Stimulated activated effector memory CD8-positive, alpha-beta T cell treated with anti-CD3 and anti-CD28 coated beads, Interleukin-12 subunit alpha, Interleukin-12 subunit beta, amount 100 ng/mL, for 72 hours (primary cell): ENCODE data around the gene PCGF6.
A peak's percentile ranks its signal among the peaks of the same experiment; 100 is the strongest.
"Not testable (repeated sequence)": the region's sequence is repeated elsewhere in the genome, so short reads cannot be mapped to it uniquely, and the experiment has no call there.

ENCODE experiments used
- ATAC-seq: fragments of 150-1000 bp; cut with Tn5 transposase; 2 replicates; pipeline ENCODE4 v1.10.0; 2021
- DNase-seq, 2 donors: peaks; one replicate each; pipeline ENCODE4 v3.0.0; 2021 to 2022; ENCODE audit warnings: low spot score in 2 of 2
- H3K27ac Mint-ChIP-seq: one replicate; pipeline ENCODE4 v1.8.0; 2022; ENCODE audit warnings: mild to moderate bottlenecking, mixed read lengths
- H3K36me3 Mint-ChIP-seq: one replicate; pipeline ENCODE4 v1.8.0; 2022; ENCODE audit warnings: mild to moderate bottlenecking, mixed read lengths
- H3K4me1 Mint-ChIP-seq: one replicate; pipeline ENCODE4 v1.8.0; 2022; ENCODE audit warnings: mixed read lengths
- H3K4me3 Mint-ChIP-seq: one replicate; pipeline ENCODE4 v1.8.0; 2022; ENCODE audit warnings: mild to moderate bottlenecking, mixed read lengths
- H3K9me3 Mint-ChIP-seq: one replicate; pipeline ENCODE4 v1.8.0; 2022; ENCODE audit warnings: mixed read lengths

PCGF6 gene

DNA sequence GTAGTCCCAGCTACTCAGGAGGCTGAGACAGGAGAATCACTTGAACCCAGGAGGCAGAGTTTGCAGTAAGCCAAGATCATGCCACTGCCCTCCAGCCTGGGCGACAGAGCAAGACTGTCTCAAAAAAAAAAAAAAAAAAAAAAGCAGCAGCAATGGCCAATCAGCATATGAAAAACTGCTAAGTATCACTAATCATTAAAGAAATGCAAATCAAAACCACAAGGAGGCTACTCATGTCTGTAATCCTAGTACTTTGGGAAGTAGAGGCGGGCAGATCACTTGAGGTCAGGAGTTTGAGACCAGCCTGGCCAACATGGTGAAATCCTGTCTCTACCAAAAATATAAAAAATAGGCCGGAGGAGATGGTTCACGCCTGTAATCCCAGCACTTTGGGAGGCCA lies 3.6 kb upstream of the PCGF6 start:
- H3K27ac Mint-ChIP-seq, DNase-seq, ATAC-seq, H3K4me3 Mint-ChIP-seq, H3K9me3 Mint-ChIP-seq, H3K4me1 Mint-ChIP-seq: not testable (repeated sequence)
- H3K36me3 Mint-ChIP-seq = peaks cover 12% of the 10 kb centered on the region

DNA sequence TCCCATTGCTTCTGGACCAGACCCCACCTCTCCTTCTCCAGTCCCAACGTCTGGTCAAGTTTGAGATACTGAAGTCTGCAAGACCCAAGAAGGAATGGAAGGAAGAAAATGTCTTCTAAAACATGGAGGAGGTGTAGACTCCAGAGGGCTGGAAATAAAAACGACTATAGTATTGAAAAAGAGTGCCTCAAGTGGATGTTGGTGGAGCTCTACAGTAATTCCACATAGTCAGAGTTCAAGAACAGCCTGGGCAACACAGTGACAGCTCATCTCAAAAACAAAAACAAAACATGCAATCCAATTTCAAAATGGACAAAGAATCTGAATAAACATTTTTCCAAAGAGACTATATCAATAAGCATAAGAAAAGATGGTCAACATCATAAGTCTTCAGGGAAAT lies 2.3 kb upstream of the PCGF6 start:
- H3K27ac Mint-ChIP-seq = no peak overlapping the region
- H3K9me3 Mint-ChIP-seq = no peaks in the 10 kb centered on the region
- H3K36me3 Mint-ChIP-seq = peaks cover 15% of the 10 kb centered on the region

DNA sequence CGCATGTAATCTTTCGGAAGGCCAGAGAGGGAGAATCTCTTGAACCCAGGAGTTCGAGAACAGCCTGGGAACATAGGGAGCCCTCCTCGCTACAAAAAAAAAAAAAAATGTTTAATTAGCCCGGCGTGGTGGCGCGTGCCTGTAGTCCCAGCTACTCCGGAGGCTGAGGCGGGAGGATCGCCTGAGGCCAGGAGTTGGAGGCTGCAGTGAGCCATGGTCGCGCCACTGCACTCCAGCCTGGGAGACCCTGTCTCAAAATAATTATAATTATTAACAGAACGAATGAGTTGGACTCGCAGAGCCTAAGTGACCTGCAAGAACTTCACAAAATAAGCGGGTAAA lies 794 bp downstream of the PCGF6 start:
- no peak for ATAC-seq
- no peak for DNase-seq
- H3K27ac Mint-ChIP-seq = peak overlapping the region; percentile 95
- no peaks in the 10 kb centered on the region for H3K4me1 Mint-ChIP-seq
- no peaks in the 10 kb centered on the region for H3K9me3 Mint-ChIP-seq
- peaks cover 47% of the 10 kb centered on the region for H3K36me3 Mint-ChIP-seq
- peak overlapping the region; percentile 87 for H3K4me3 Mint-ChIP-seq

More for the DNA sequence above, 2.3 kb upstream of the PCGF6 start:
- Mint-ChIP-seq H3K4me1 (no peaks in the 10 kb centered on the region), H3K4me3 (no peak overlapping the region)
- ATAC-seq (no peak), DNase-seq (no peak)

DNA sequence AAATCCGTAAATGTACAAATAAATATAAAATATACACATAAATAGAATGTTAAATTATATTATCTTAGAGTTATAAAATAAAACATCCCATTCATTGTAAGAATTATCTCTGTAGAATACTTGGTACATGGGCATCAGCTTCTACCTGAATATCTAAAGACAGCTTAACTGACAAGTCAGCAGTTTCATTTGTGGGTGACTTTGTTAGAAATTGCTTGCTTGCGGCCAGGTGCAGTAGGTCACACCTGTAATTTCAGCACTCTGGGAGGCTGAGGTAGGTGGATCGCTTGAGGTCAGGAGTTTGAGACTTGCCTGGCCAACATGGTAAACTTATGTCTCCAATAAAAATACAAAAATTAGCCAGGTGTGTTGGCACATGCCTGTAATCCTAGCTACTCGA lies 14.6 kb downstream of the PCGF6 start:
- no peak overlapping the region for H3K4me3 Mint-ChIP-seq
- ATAC-seq (no peak), DNase-seq (no peak)
- H3K4me1 Mint-ChIP-seq = no peaks in the 10 kb centered on the region
- peaks cover 77% of the 10 kb centered on the region for H3K36me3 Mint-ChIP-seq
- no peaks in the 10 kb centered on the region for H3K9me3 Mint-ChIP-seq
- H3K27ac Mint-ChIP-seq = no peak overlapping the region

DNA sequence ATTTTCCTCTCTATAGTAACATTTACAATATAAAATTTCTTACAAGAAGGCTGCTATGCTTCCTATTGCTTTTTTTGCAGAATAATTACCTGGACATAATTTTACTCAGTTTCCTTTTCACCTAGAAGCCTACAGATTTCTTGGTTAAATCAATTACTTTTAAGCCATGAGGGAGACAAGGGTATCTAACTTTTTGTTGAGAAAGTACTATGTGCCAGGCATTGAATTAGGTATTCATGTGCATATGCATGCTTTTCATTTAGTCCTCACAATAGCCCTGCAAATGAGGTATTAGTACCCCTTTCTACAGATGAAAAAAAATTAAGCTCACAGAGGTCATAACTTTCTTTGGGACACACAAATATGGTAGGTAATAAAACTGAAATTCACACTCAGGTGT lies 16.4 kb downstream of the PCGF6 start:
- ATAC-seq (no peak), DNase-seq (no peak)
- Mint-ChIP-seq H3K27ac (no peak overlapping the region), H3K4me3 (no peak overlapping the region), H3K9me3 (no peaks in the 10 kb centered on the region), H3K36me3 (peaks cover 83% of the 10 kb centered on the region), H3K4me1 (no peaks in the 10 kb centered on the region)

DNA sequence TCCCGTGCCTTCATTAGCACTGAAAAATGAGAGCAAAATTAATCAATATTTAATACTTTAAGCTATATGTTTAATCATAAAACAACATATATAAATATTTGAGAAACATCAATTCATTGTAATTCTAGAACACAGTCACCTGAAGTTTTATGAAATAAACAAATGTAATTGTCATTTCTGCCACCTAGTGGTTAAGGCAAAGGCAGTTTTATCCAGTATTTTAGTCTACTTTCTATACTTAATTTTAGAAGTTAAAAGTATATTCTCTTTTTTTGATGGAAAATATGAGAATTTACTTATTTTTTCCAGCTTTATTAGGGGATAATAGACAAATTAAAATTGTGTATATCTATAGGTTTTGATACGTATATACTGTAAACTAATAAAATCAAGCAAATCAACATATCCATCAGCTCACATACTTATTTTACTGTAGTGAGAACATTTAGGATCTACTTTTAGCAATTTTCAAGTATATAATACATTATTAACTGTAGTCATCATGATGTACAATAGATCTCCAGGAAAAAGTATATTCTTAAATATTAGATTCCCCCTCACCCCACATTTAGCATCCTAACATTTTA lies 16.9 kb downstream of the PCGF6 start:
- DNase-seq (no peak), ATAC-seq (no peak)
- Mint-ChIP-seq H3K27ac (no peak overlapping the region), H3K36me3 (peaks cover 78% of the 10 kb centered on the region), H3K9me3 (no peaks in the 10 kb centered on the region), H3K4me3 (no peak overlapping the region), H3K4me1 (no peaks in the 10 kb centered on the region)

DNA sequence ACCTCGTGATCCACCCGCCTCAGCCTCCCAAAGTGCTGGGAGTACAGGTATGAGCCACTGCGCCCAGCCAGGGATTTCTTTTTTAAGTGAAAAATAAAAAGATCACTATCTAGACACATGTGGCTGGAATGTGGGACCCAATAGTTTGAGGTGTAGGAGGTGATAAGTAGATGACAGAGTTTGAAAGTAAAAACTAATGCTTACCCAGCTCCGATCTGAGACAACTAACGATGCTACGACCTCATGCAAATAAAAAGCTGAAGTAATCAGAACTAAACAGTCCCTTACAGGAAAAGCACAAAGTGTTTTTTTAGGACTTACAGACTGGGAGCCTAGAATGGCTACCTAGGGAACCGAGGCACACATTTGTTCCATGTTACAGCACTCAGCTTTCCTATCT lies 23.0 kb downstream of the PCGF6 start:
- no peaks in the 10 kb centered on the region for H3K4me1 Mint-ChIP-seq
- peak; percentile 34 for ATAC-seq
- H3K9me3 Mint-ChIP-seq = no peaks in the 10 kb centered on the region
- DNase-seq = no peak
- H3K36me3 Mint-ChIP-seq = peaks cover 82% of the 10 kb centered on the region
- no peak overlapping the region for H3K4me3 Mint-ChIP-seq
- peak overlapping the region; percentile 50 for H3K27ac Mint-ChIP-seq

DNA sequence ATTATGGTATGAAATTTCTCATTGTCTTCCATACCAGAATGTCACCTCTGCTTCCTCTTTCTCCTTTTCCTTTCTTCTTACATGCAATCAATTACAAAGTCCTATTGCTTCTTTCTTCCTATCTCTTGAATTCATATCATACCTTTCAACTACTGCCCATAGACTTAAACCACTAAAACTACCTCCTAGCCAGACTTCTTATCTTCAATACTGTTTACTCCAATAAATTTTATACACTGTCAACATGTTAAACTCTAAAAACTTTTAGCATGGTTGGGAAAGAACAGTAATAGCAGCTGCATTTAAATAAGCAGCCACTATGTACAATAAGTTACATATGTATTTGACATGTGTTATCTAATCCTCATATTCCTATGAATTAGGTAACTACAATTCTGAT lies 34.9 kb downstream of the PCGF6 start:
- Mint-ChIP-seq H3K36me3 (peaks cover 77% of the 10 kb centered on the region), H3K4me3 (no peak overlapping the region), H3K9me3 (no peaks in the 10 kb centered on the region), H3K4me1 (no peaks in the 10 kb centered on the region), H3K27ac (no peak overlapping the region)
- ATAC-seq (no peak), DNase-seq (no peak)

DNA sequence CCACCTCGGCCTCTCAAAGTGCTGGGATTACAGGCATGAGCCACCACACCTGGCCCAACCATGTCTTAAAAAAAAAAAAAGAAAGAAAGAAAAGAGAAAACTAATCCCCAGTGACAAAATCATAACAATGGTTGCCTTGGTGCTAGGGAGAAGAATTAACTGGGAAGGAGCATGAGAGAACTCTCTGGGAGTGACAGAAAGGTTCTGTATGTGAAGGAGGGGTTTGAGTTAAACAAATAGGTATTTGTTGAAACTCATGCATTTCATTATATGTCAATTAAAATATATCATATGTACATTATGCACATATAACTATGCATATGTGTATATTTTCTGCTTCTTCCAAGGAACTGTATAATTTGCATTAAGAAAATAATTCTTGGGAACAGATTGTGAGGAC lies 40.7 kb downstream of the PCGF6 start:
- Mint-ChIP-seq H3K9me3 (no peaks in the 10 kb centered on the region), H3K4me1 (no peaks in the 10 kb centered on the region), H3K27ac (no peak overlapping the region), H3K4me3 (no peak overlapping the region), H3K36me3 (peaks cover 90% of the 10 kb centered on the region)
- DNase-seq (no peak), ATAC-seq (no peak)

DNA sequence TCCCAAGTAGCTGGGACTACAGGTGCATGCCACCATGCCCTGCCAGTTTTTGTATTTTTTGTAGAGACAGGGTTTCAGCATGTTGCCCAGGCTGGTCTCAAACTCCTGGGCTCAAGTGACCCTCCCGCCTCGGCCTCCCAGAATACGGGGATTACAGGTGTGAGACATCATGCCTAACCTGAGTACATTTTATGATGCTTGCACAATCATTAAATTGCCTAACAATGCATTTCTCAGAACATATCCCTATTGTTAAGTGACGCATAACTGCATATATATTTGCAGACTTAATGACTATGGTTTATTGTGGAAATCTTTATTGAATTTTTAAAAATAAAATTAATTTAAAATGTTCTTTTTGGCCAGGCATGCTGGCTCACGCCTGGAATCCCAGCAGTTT lies 43.3 kb downstream of the PCGF6 start:
- Mint-ChIP-seq H3K9me3 (no peaks in the 10 kb centered on the region), H3K4me3 (no peak overlapping the region), H3K4me1 (no peaks in the 10 kb centered on the region), H3K27ac (no peak overlapping the region), H3K36me3 (peaks cover 92% of the 10 kb centered on the region)
- ATAC-seq (no peak), DNase-seq (no peak)

DNA sequence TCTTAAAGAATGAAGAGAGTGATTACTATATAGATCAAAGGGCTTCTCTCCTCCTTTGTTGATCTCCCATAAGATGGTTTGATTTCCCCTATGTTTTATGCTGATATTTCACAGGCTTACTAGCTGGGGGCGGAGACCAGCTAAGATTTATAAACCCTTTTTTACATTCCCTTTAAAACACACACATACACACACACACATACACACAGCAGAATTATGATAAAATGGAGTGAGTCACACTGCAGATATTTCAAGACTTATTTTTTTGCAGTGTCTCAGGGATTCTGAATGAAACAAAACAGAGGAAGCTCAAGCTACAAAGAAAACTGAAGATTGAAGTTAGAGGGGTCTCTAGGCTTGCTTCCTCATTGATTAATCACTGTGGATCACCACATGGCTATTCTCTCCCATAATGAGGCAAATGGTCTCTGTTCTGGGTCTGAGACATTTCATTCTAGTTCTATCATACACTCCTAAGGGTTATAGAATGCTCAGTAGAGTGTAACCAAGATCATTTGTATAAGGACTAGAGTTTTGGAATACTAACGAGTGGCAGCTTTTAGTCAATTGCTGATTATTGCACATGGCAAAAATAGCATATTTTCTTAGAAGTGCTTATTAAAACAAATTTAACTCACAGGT lies 55.4 kb downstream of the PCGF6 start:
- Mint-ChIP-seq H3K4me3 (no peak overlapping the region), H3K36me3 (no peaks in the 10 kb centered on the region), H3K27ac (no peak overlapping the region), H3K9me3 (no peaks in the 10 kb centered on the region), H3K4me1 (no peaks in the 10 kb centered on the region)
- DNase-seq (no peak), ATAC-seq (no peak)

DNA sequence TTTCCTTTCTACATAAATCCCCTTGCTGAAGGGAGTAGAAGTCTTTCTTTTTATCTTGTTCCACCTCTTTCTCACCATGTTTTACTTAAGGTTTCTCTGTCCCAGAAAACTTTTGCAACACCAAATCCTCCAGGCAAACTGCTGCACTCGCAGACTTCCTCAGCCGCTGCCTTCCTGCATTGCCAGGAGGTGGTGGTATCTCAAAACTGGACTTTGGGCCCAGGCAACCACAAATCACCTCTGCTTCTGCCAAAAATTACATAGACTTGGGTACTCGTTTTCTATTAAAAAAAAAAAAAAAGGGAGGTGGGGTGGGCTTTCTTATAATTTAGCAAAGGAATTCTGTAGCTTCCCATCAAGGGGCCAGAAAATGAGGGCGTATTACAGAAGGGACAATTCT lies 59.4 kb downstream of the PCGF6 start:
- no peak for DNase-seq
- H3K9me3 Mint-ChIP-seq = no peaks in the 10 kb centered on the region
- H3K27ac Mint-ChIP-seq = no peak overlapping the region
- H3K4me1 Mint-ChIP-seq = no peaks in the 10 kb centered on the region
- no peak overlapping the region for H3K4me3 Mint-ChIP-seq
- no peak for ATAC-seq
- no peaks in the 10 kb centered on the region for H3K36me3 Mint-ChIP-seq

DNA sequence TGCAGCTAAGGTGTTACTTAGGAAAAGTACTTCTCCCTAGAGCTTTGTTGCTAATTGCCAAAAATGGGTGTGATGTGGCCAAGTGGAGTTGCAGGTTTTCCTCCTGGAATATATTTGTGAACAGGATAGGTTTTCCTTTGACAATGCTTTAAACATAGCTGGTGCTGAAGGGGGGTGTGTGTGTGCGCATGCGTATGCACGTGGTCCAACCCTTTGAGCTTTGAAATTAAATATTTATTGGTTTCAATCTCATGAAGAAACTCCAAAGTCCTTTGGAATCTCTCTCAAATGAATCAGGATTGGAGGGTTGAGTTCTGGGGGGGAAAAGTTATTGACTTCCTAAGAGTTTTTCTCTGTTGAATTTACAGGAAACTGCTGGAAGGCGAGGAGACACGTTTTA lies 62.9 kb downstream of the PCGF6 start:
- DNase-seq = no peak
- Mint-ChIP-seq H3K36me3 (no peaks in the 10 kb centered on the region), H3K27ac (no peak overlapping the region), H3K4me3 (no peak overlapping the region), H3K4me1 (no peaks in the 10 kb centered on the region), H3K9me3 (no peaks in the 10 kb centered on the region)
- no peak for ATAC-seq

DNA sequence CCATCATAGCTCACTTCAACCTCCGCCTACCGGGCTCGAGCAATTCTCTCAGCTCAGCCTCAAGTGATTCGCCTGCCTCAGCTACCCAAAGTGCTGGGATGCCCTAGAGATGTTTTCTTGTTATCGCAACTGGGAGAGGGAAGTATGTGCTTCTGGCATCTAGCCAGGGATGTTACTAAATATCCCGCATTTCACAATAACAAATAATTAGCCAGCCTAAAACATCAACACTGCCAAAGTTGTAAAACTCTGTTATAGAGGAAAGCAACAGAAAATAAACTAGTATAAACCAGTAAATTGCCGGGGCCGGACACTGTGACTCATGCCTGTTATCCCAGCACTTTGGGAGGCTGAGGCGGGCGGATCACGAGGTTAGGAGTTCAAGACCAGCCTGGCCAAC lies 66.8 kb downstream of the PCGF6 start:
- Mint-ChIP-seq H3K27ac (no peak overlapping the region), H3K4me3 (no peak overlapping the region), H3K36me3 (no peaks in the 10 kb centered on the region), H3K9me3 (no peaks in the 10 kb centered on the region), H3K4me1 (no peaks in the 10 kb centered on the region)
- ATAC-seq = no peak
- no peak for DNase-seq

DNA sequence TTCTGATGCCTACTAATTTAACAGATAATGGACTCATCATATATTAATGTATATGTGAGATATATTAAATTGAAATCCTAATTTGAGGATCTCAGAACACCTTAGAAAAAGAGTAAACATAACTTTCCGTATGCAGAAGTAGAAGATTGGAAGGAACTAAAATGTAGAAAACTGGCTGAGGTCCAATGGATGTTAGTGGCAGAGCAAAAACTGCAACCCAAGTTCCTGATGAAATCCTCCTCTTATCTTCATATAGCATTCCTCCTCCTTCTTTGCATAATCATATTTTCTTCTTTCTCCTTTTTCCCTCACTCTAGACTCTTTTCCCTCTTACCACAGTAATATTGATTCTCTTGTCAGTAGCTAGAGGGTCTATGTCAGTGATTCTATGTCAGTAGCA lies 68.0 kb downstream of the PCGF6 start:
- Mint-ChIP-seq H3K9me3 (no peaks in the 10 kb centered on the region), H3K36me3 (no peaks in the 10 kb centered on the region), H3K4me3 (no peak overlapping the region), H3K4me1 (peaks cover 6% of the 10 kb centered on the region), H3K27ac (no peak overlapping the region)
- ATAC-seq = no peak
- DNase-seq = no peak

DNA sequence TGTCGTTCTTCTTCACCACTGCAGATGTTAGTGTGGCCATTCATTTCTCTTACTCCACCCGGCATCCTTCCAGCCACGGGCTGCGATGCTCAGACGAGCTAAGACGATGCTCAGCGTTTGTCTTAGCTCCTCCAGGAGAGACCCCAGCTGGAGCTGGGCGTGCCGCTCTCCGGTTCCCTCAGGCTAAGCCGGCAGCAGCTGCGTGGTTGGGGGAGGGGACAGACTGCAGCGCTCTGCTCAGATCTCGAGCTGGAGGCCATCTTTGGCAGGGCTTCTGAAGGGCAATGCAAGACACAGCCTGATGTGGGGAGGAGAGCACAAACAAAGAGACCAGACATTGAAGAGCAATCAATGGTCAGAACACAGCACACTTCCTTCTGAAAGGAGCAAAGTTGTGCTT lies 69.2 kb downstream of the PCGF6 start:
- Mint-ChIP-seq H3K9me3 (no peaks in the 10 kb centered on the region), H3K36me3 (no peaks in the 10 kb centered on the region), H3K4me1 (peaks cover 11% of the 10 kb centered on the region), H3K4me3 (no peak overlapping the region), H3K27ac (no peak overlapping the region)
- DNase-seq (no peak), ATAC-seq (no peak)

DNA sequence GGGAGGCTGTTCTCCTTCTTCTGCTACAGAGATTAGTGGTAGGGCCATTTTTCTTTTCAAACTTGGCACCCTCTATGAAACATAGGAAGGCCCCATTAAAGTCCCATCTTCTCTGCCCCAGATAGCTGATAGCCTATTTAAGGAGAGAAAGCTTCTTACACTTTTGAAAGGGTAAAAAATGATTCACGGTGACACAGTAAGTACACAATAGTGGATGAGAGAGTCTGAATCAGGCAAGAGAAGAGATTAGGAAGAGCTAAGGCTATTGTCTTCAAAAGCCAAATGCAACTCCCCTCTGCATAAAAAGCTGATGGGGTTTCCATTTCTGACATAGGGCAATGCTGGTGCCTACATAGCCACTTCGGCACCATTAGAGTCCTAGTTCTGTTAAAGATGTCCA lies 70.4 kb downstream of the PCGF6 start:
- no peak overlapping the region for H3K4me3 Mint-ChIP-seq
- no peak overlapping the region for H3K27ac Mint-ChIP-seq
- H3K4me1 Mint-ChIP-seq = peaks cover 17% of the 10 kb centered on the region
- H3K9me3 Mint-ChIP-seq = no peaks in the 10 kb centered on the region
- no peaks in the 10 kb centered on the region for H3K36me3 Mint-ChIP-seq
- ATAC-seq (no peak), DNase-seq (no peak)
